Liver (tissue), 3 donors: ENCODE measurements around the gene MACROH2A1.

Experiments
- ATF3 ChIP-seq: IDR thresholded peaks from 2 replicates; pipeline ENCODE4 v1.6.1; 2016; ENCODE audit warnings: antibody characterized with exemption
- CTCF ChIP-seq: fragments of 150-350 bp; IDR thresholded peaks from 2 replicates; pipeline ENCODE4 v1.5.1; 2017; ENCODE audit warnings: improper control_type of control experiment, low read depth, low read length; ENCODE audit not compliant: missing input control
- EGR1 ChIP-seq, 2 donors: IDR thresholded peaks; 2 replicates each; pipeline ENCODE4 v1.6.1; 2016 to 2018; ENCODE audit warnings: antibody characterized with exemption in 2 of 2, low read depth in 2 of 2
- FOXA1 ChIP-seq: IDR thresholded peaks from 2 replicates; pipeline ENCODE4 v1.6.1; 2016; ENCODE audit warnings: antibody characterized with exemption
- GABPA ChIP-seq, 2 donors: IDR thresholded peaks in 1 of 2; conservative IDR thresholded peaks in 1 of 2; 2 replicates each; pipeline ENCODE4 v1.6.1; 2016; ENCODE audit warnings: antibody characterized with exemption in 2 of 2, mild to moderate bottlenecking in 1 of 2, moderate library complexity in 1 of 2
- HNF4A ChIP-seq, 2 donors: conservative IDR thresholded peaks; 2 replicates each; pipeline ENCODE4 v1.6.1; 2016; ENCODE audit warnings: antibody characterized with exemption in 2 of 2, mild to moderate bottlenecking in 2 of 2
- MAX ChIP-seq: IDR thresholded peaks from 2 replicates; pipeline ENCODE4 v1.6.1; 2016; ENCODE audit warnings: antibody characterized with exemption
- RAD21 ChIP-seq, 2 donors: IDR thresholded peaks; 2 replicates each; pipeline ENCODE4 v1.6.1; 2016; ENCODE audit warnings: antibody characterized with exemption in 2 of 2, mild to moderate bottlenecking in 2 of 2
- REST ChIP-seq: IDR thresholded peaks from 2 replicates; pipeline ENCODE4 v1.6.1; 2016; ENCODE audit warnings: antibody characterized with exemption, mild to moderate bottlenecking
- RXRA ChIP-seq, 2 donors: IDR thresholded peaks; 2 replicates each; pipeline ENCODE4 v1.6.1; 2017 to 2018; ENCODE audit warnings: antibody characterized with exemption in 2 of 2, mild to moderate bottlenecking in 1 of 2
- TAF1 ChIP-seq: conservative IDR thresholded peaks from 2 replicates; pipeline ENCODE4 v1.6.1; 2016; ENCODE audit warnings: antibody characterized with exemption, mild to moderate bottlenecking
- YY1 ChIP-seq: IDR thresholded peaks from 2 replicates; pipeline ENCODE4 v1.6.1; 2016; ENCODE audit warnings: antibody characterized with exemption, mild to moderate bottlenecking
- ZBTB33 ChIP-seq: IDR thresholded peaks from 2 replicates; pipeline ENCODE4 v1.6.1; 2016; ENCODE audit warnings: antibody characterized with exemption
- donor health status: healthy.
- donor health status: healthy.

GRCh38 chr5:135345956-135346731 is 52.9 kb downstream of the MACROH2A1 start:
- TF ChIP-seq CTCF: no peak
- no peak for TF ChIP-seq TAF1
- TF ChIP-seq RXRA (IDR thresholded peaks at IDR 0.05): no peak
- TF ChIP-seq HNF4A (conservative IDR thresholded peaks at IDR 0.05): no peak
- no peak for TF ChIP-seq MAX
- no peak for TF ChIP-seq GABPA (IDR thresholded peaks at IDR 0.05 in 1 of 2, conservative IDR thresholded peaks at IDR 0.05 in 1 of 2)
- TF ChIP-seq REST: no peak
- no peak for TF ChIP-seq EGR1 (IDR thresholded peaks at IDR 0.05; ENCODE audit: low read depth in 2 of 2)
- no peak for TF ChIP-seq ATF3
- TF ChIP-seq YY1: no peak
- no peak for TF ChIP-seq FOXA1
- no peak for TF ChIP-seq RAD21 (IDR thresholded peaks at IDR 0.05)
- TF ChIP-seq ZBTB33: no peak
